ENCODE results near the gene IL2RA. TPM values are rescaled to one million over a fixed set of nuclear protein-coding genes. Genes with fewer than 3 reads are reported as not detected.
A peak's percentile ranks its signal among the peaks of the same experiment; 100 is the strongest.

IL2RA gene
- total RNA-seq, 2 donors from 2014 or later = not detected

DNA sequence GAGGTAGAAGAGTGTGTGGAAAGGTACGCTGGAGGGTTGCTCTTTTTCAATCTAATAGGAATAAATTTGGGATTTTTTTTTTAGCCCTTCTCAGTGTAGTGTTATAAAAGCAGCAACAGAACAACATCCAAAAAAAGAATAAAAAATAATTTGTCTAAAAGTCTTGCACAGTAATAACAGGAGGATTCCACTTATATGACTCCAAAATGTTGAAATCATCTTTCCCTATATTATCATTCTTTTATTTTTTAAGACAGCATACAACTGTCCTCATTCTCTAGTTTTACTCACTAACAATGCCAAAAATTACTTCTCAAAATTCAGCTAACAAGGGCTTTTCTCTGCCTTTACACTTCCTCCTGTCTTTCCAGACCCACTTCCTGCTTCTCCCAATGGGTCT is 27.8 kb downstream of the IL2RA start:
- H3K9me3 Mint-ChIP-seq = peaks cover 14% of the 10 kb centered on the region
- H3K4me1 ChIP-seq (ENCODE audit: control insufficient read depth, insufficient read depth, low read length) = peaks cover 7% of the 10 kb centered on the region
- DNase-seq = peak; percentile 13
- peaks cover 19% of the 10 kb centered on the region for H3K9me3 ChIP-seq (ENCODE audit: control insufficient read depth, low read length)
- 44% methylated on average over 1 of the region's 1 CpG; no CpG with 5 or more reads in 1 of the 2 experiments for WGBS, 2 experiments (ENCODE audit: insufficient coverage in 1 of 2, insufficient read length in 1 of 2)
- no peaks in the 10 kb centered on the region for H3K36me3 Mint-ChIP-seq (ENCODE audit: low read depth)
- no peak overlapping the region for H3K9ac ChIP-seq (ENCODE audit: extremely low read depth, low read length, poor library complexity, severe bottlenecking)
- H3K4me3 Mint-ChIP-seq = no peak overlapping the region
- no peak overlapping the region for H3K27ac ChIP-seq (ENCODE audit: low read depth, low read length)
- TF ChIP-seq, protein P1, sequence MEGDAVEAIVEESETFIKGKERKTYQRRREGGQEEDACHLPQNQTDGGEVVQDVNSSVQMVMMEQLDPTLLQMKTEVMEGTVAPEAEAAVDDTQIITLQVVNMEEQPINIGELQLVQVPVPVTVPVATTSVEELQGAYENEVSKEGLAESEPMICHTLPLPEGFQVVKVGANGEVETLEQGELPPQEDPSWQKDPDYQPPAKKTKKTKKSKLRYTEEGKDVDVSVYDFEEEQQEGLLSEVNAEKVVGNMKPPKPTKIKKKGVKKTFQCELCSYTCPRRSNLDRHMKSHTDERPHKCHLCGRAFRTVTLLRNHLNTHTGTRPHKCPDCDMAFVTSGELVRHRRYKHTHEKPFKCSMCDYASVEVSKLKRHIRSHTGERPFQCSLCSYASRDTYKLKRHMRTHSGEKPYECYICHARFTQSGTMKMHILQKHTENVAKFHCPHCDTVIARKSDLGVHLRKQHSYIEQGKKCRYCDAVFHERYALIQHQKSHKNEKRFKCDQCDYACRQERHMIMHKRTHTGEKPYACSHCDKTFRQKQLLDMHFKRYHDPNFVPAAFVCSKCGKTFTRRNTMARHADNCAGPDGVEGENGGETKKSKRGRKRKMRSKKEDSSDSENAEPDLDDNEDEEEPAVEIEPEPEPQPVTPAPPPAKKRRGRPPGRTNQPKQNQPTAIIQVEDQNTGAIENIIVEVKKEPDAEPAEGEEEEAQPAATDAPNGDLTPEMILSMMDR (conservative IDR thresholded peaks at IDR 0.05) = no peak
- no peaks in the 10 kb centered on the region for H3K36me3 ChIP-seq (ENCODE audit: control insufficient read depth, insufficient read depth, low read length)
- H3K4me1 Mint-ChIP-seq = peaks cover 30% of the 10 kb centered on the region
- no peak overlapping the region for H3K27ac Mint-ChIP-seq
- H3K27me3 ChIP-seq (ENCODE audit: control insufficient read depth, insufficient read depth, low read length, poor library complexity, severe bottlenecking) = no peaks in the 10 kb centered on the region
- H3K27me3 Mint-ChIP-seq (ENCODE audit: insufficient read depth) = no peaks in the 10 kb centered on the region
- H3K4me3 ChIP-seq (ENCODE audit: low read length) = no peak overlapping the region

DNA sequence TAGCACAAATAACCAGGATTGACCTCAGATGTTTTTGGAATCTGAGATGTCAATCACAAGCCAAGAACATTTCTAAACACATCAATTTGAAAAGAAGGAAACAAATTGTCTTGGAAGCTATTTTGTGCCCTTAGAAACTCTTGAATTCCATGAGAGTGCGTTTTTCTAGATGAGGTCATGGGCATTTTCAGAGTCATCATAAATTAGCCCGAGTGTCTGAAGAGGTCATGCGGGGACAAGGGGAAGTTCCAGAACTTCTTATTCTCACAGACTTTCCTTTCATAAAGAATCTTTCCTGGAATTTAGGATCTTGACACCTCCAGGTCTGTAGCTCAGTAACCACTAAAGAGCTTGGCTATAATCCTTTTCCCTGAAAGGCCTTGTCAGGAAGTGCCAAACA is 28.2 kb downstream of the IL2RA start:
- no peaks in the 10 kb centered on the region for H3K36me3 ChIP-seq (ENCODE audit: control insufficient read depth, insufficient read depth, low read length)
- H3K4me1 ChIP-seq (ENCODE audit: control insufficient read depth, insufficient read depth, low read length) = peaks cover 7% of the 10 kb centered on the region
- peaks cover 19% of the 10 kb centered on the region for H3K9me3 ChIP-seq (ENCODE audit: control insufficient read depth, low read length)
- H3K9me3 Mint-ChIP-seq = peaks cover 13% of the 10 kb centered on the region
- TF ChIP-seq, protein P1 (conservative IDR thresholded peaks at IDR 0.05) = no peak
- H3K27me3 ChIP-seq (ENCODE audit: control insufficient read depth, insufficient read depth, low read length, poor library complexity, severe bottlenecking) = no peaks in the 10 kb centered on the region
- H3K4me3 Mint-ChIP-seq = no peak overlapping the region
- H3K9ac ChIP-seq (ENCODE audit: extremely low read depth, low read length, poor library complexity, severe bottlenecking) = no peak overlapping the region
- peak; percentile 33 for DNase-seq
- no peaks in the 10 kb centered on the region for H3K27me3 Mint-ChIP-seq (ENCODE audit: insufficient read depth)
- no peak overlapping the region for H3K4me3 ChIP-seq (ENCODE audit: low read length)
- no peak overlapping the region for H3K27ac ChIP-seq (ENCODE audit: low read depth, low read length)
- H3K4me1 Mint-ChIP-seq = peaks cover 30% of the 10 kb centered on the region
- no peak overlapping the region for H3K27ac Mint-ChIP-seq
- no peaks in the 10 kb centered on the region for H3K36me3 Mint-ChIP-seq (ENCODE audit: low read depth)
- WGBS, 2 experiments (ENCODE audit: insufficient coverage in 1 of 2, insufficient read length in 1 of 2) = 76 to 97% methylated on average over 3 of the region's 3 CpGs

DNA sequence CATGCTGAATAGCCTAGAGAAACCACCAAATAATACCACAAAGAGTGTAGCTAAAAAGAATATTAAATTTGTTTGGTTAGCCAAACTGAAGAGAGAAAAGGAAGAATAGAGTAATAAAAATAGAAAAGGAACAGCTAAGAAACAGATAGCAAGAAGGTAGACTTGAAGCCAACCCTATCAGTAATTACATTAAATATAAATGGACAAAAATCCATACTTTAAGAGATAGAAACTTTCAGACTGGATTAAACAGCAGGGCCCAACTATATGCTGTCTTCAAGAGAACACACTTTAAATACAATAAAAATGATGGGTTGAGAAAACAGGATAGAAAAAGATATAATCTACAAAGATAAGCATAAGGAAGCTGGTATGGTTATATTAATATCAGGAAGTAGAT is 31.2 kb downstream of the IL2RA start:
- H3K9me3 ChIP-seq (ENCODE audit: control insufficient read depth, low read length) = peaks cover 19% of the 10 kb centered on the region
- H3K9me3 Mint-ChIP-seq = peaks cover 13% of the 10 kb centered on the region
- H3K4me1 Mint-ChIP-seq = peaks cover 7% of the 10 kb centered on the region
- peaks cover 4% of the 10 kb centered on the region for H3K4me1 ChIP-seq (ENCODE audit: control insufficient read depth, insufficient read depth, low read length)
- H3K4me3 Mint-ChIP-seq = no peak overlapping the region
- H3K27ac ChIP-seq (ENCODE audit: low read depth, low read length) = no peak overlapping the region
- H3K27me3 ChIP-seq (ENCODE audit: control insufficient read depth, insufficient read depth, low read length, poor library complexity, severe bottlenecking) = no peaks in the 10 kb centered on the region
- H3K27me3 Mint-ChIP-seq (ENCODE audit: insufficient read depth) = peaks cover 3% of the 10 kb centered on the region
- H3K9ac ChIP-seq (ENCODE audit: extremely low read depth, low read length, poor library complexity, severe bottlenecking) = no peak overlapping the region
- H3K27ac Mint-ChIP-seq = no peak overlapping the region
- H3K36me3 ChIP-seq (ENCODE audit: control insufficient read depth, insufficient read depth, low read length) = no peaks in the 10 kb centered on the region
- no peaks in the 10 kb centered on the region for H3K36me3 Mint-ChIP-seq (ENCODE audit: low read depth)
- TF ChIP-seq, protein P1 (conservative IDR thresholded peaks at IDR 0.05) = no peak
- no peak overlapping the region for H3K4me3 ChIP-seq (ENCODE audit: low read length)
- DNase-seq = no peak

Measured in endodermal cell (in vitro differentiated cells).